Ishikawa (cell line): ENCODE measurements around the gene ZDHHC7.

Source experiments
- CEBPB ChIP-seq: IDR thresholded peaks from 2 replicates; pipeline ENCODE4 v1.6.1; 2012
- CREB1 ChIP-seq: IDR thresholded peaks from 2 replicates; pipeline ENCODE4 v1.6.1; 2012; ENCODE audit warnings: low read depth
- EGR1 ChIP-seq: IDR thresholded peaks from 2 replicates; pipeline ENCODE4 v1.6.1; 2012
- EP300 ChIP-seq: IDR thresholded peaks from 2 replicates; pipeline ENCODE4 v1.6.1; 2012; ENCODE audit warnings: borderline replicate concordance
- FOXM1 ChIP-seq: IDR thresholded peaks from 2 replicates; pipeline ENCODE4 v1.6.1; 2012; ENCODE audit warnings: low read depth, borderline replicate concordance
- MAX ChIP-seq: IDR thresholded peaks from 2 replicates; pipeline ENCODE4 v1.6.1; 2012
- NFIC ChIP-seq: IDR thresholded peaks from 2 replicates; pipeline ENCODE4 v1.6.1; 2012
- RAD21 ChIP-seq: IDR thresholded peaks from 2 replicates; pipeline ENCODE4 v1.6.1; 2012; ENCODE audit warnings: low read depth
- REST ChIP-seq: IDR thresholded peaks from 2 replicates; pipeline ENCODE4 v1.6.1; 2012; ENCODE audit warnings: low read depth, mild to moderate bottlenecking
- TAF1 ChIP-seq: IDR thresholded peaks from 2 replicates; pipeline ENCODE4 v1.6.1; 2012; ENCODE audit warnings: low read depth, mild to moderate bottlenecking
- TCF12 ChIP-seq: IDR thresholded peaks from 2 replicates; pipeline ENCODE4 v1.6.1; 2012; ENCODE audit warnings: low read depth
- TEAD4 ChIP-seq: IDR thresholded peaks from 2 replicates; pipeline ENCODE4 v1.6.1; 2012
- YY1 ChIP-seq: IDR thresholded peaks from 2 replicates; pipeline ENCODE4 v1.6.1; 2012; ENCODE audit warnings: low read depth
- ZBTB7A ChIP-seq: IDR thresholded peaks from 2 replicates; pipeline ENCODE4 v1.6.1; 2012; ENCODE audit warnings: low read depth
- TF ChIP-seq, protein P1 (sequence below): IDR thresholded peaks from 2 replicates; pipeline ENCODE4 v1.6.1; 2012

The ZDHHC7 gene

GRCh38 chr16:84973776-84974523 lies 37.4 kb downstream of the ZDHHC7 start:
- no peak for TF ChIP-seq CEBPB
- no peak for TF ChIP-seq TAF1
- TF ChIP-seq TCF12 = no peak
- no peak for TF ChIP-seq REST
- TF ChIP-seq EGR1 = no peak
- TF ChIP-seq TEAD4 = no peak
- no peak for TF ChIP-seq ZBTB7A
- no peak for TF ChIP-seq RAD21
- TF ChIP-seq MAX = no peak

DNA sequence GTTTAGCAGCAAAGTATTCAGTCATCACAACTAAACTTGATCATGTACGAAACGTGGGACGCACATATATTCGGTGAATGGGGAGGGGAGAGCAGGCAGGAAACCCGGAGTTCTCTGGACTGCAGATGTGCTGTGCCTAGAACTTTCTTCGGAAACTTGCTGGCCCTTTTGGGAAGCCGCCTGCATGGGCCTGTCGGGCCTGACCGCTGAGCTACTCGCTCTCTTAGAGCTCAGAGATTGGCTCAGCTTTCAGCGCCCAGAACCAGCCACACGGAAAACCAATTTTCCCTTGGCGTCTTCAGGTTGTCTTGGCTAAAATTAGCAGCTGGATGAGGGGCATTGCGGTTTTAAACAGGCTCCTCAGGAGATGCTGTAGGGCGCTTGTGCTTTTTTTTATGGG lies 38.1 kb downstream of the ZDHHC7 start:
- no peak for TF ChIP-seq ZBTB7A
- no peak for TF ChIP-seq REST
- no peak for TF ChIP-seq EGR1
- TF ChIP-seq NFIC = no peak
- TF ChIP-seq YY1 = no peak
- no peak for TF ChIP-seq MAX
- TF ChIP-seq, protein P1, sequence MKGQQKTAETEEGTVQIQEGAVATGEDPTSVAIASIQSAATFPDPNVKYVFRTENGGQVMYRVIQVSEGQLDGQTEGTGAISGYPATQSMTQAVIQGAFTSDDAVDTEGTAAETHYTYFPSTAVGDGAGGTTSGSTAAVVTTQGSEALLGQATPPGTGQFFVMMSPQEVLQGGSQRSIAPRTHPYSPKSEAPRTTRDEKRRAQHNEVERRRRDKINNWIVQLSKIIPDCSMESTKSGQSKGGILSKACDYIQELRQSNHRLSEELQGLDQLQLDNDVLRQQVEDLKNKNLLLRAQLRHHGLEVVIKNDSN = no peak
- no peak for TF ChIP-seq TAF1
- no peak for TF ChIP-seq EP300
- no peak for TF ChIP-seq CEBPB
- no peak for TF ChIP-seq FOXM1

DNA sequence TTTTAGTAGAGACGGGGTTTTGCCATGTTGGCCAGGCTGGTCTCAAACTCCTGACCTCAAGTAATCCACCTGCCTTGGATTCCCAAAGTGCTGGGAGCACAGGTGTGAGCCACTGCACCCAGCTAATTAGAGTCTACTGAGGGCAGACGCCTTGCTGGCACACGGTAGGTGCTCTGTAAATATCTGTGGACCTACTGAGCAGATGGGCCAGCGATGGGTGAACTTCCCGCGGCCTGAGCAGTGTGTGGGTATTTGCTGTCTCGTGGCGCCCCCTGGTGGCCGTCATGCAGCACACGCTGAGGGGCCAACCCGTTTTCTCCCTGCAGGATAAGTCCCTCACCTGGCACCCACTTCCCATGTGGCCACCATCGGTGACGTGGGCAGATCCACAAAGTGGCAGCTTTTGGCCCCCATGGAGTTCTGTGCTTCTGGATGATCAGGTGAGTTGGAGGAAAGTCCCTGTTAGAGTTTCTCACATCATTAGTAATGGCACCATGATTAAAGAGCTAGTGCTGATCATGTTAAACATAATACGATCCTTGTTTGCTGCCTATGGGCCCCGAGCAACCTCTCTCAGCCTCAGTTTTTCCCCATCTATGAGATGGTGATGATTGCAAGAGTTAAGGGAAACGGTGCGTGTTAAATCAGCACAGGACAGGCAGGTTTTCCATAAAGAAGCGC lies 40.7 kb downstream of the ZDHHC7 start:
- TF ChIP-seq MAX = no peak
- TF ChIP-seq TEAD4 = peak; percentile 71; the same call in 1 of the 2 replicates
- TF ChIP-seq EGR1 = no peak
- peak; percentile 94 for TF ChIP-seq RAD21
- TF ChIP-seq CEBPB = no peak

DNA sequence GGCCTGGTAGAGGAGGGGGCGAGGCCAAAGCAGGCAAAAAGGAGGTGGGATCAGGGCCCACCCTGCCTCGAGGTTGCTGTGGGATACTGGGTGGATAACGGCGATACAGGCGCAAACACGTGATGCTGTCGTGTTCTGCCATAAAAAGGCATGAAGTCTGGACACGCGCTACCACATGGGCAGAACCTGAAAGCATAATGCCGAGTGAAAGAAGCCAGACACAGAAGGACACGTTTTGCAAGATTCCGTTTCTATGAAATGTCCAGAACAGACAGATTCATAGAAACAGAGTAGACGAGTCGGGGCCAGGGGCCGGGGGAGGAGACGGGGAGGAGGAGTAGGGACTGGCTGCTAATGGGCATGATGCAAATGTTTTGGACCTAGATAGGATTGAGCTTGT lies 43.5 kb downstream of the ZDHHC7 start:
- TF ChIP-seq CREB1 (no peak), TAF1 (no peak), REST (no peak), CEBPB (no peak), EP300 (no peak), TCF12 (no peak), TEAD4 (no peak), RAD21 (no peak), NFIC (no peak), FOXM1 (no peak), EGR1 (no peak), ZBTB7A (no peak), MAX (no peak), YY1 (no peak)
- TF ChIP-seq, protein P1 = no peak
